Cardiac muscle cell (in vitro differentiated cells and primary cell): ENCODE results near the gene CHRNA3. TPM values are rescaled to one million over a fixed set of nuclear protein-coding genes. Genes with fewer than 3 reads are reported as not detected.

ENCODE experiments used
- DNase-seq, 2 donors: peaks; one replicate each; pipeline versions ENCODE4 v3.0.0 to v3.0.0-alpha.2; 2010 to 2017; ENCODE audit warnings: low read depth in 1 of 2, low spot score in 1 of 2
- H3K27ac ChIP-seq: fragments of 200-600 bp; sonication (generic); 2 replicates; pipeline ENCODE4 v1.5.1; 2016
- H3K27me3 ChIP-seq: fragments of 200-600 bp; sonication (generic); 2 replicates; pipeline ENCODE4 v1.6.0; 2016; ENCODE audit warnings: control low read depth
- H3K36me3 ChIP-seq: fragments of 200-600 bp; sonication (generic); 2 replicates; pipeline ENCODE4 v1.5.1; 2016; ENCODE audit warnings: control low read depth
- H3K4me1 ChIP-seq: fragments of 200-600 bp; sonication (generic); 2 replicates; pipeline ENCODE4 v1.8.1; 2017; ENCODE audit warnings: low read depth, mild to moderate bottlenecking, mixed run types
- H3K4me3 ChIP-seq: fragments of 200-600 bp; sonication (generic); 2 replicates; pipeline ENCODE4 v1.5.1; 2016; ENCODE audit warnings: mild to moderate bottlenecking
- H3K9me3 ChIP-seq: fragments of 200-600 bp; sonication (generic); 2 replicates; pipeline ENCODE4 v1.5.1; 2017; ENCODE audit warnings: low read depth, mild to moderate bottlenecking, control low read depth
- polyA plus RNA-seq: library from polyadenylated mRNA; unstranded; fragments of >200 nt; fragmentation: Nextera tagmentation; extraction: Ambion mirVana; gene quantifications from 2 replicates; pipeline ENCODE4 v1.2.1, GENCODE V29; 2016
- total RNA-seq: library from RNA; depleted of rRNA; stranded (reverse); fragments of >200 nt; gene quantifications from 2 replicates; pipeline ENCODE4 v1.2.3, GENCODE V29; 2016
- TF ChIP-seq, protein P1 (sequence below): IDR thresholded peaks from 2 replicates; pipeline ENCODE4 v1.5.1; 2012; ENCODE audit warnings: low read depth, mild to moderate bottlenecking, low read length

CHRNA3 gene
- total and polyA plus RNA-seq, 2 experiments from 2014 or later = 1.7 to 2.9 TPM

DNA sequence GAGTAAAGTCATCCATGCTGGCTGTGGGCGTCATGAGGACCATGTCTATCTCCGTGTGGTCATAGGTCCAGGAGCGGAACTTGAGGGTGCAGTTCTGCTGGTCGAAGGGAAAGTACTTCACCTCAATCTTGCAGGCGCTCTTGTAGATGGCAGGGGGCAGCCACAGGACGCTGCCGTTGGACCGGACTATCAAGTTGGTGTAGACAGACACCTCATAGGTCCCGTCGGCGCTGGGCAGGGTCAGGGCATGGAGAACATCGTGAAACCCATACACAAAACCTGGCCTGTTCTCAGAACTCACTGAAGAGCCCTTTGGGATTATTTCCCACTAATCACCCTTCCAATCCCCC, 8.9 kb upstream of the CHRNA3 start:
- Histone ChIP-seq H3K27ac (no peak overlapping the region), H3K9me3 (no peaks in the 10 kb centered on the region), H3K4me3 (no peak overlapping the region), H3K4me1 (no peaks in the 10 kb centered on the region), H3K27me3 (no peaks in the 10 kb centered on the region), H3K36me3 (no peaks in the 10 kb centered on the region)
- DNase-seq = no peak
- TF ChIP-seq, protein P1, sequence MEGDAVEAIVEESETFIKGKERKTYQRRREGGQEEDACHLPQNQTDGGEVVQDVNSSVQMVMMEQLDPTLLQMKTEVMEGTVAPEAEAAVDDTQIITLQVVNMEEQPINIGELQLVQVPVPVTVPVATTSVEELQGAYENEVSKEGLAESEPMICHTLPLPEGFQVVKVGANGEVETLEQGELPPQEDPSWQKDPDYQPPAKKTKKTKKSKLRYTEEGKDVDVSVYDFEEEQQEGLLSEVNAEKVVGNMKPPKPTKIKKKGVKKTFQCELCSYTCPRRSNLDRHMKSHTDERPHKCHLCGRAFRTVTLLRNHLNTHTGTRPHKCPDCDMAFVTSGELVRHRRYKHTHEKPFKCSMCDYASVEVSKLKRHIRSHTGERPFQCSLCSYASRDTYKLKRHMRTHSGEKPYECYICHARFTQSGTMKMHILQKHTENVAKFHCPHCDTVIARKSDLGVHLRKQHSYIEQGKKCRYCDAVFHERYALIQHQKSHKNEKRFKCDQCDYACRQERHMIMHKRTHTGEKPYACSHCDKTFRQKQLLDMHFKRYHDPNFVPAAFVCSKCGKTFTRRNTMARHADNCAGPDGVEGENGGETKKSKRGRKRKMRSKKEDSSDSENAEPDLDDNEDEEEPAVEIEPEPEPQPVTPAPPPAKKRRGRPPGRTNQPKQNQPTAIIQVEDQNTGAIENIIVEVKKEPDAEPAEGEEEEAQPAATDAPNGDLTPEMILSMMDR = no peak

GRCh38 chr15:78629031-78629715, 8.4 kb upstream of the CHRNA3 start:
- Histone ChIP-seq H3K27me3 (no peaks in the 10 kb centered on the region), H3K4me1 (no peaks in the 10 kb centered on the region), H3K9me3 (no peaks in the 10 kb centered on the region), H3K4me3 (no peak overlapping the region), H3K36me3 (no peaks in the 10 kb centered on the region), H3K27ac (no peak overlapping the region)
- TF ChIP-seq, protein P1 = no peak
- DNase-seq = no peak

- H3K4me3 ChIP-seq = no peak overlapping the region
- peaks cover 3% of the 10 kb centered on the region for H3K27me3 ChIP-seq
- H3K4me1 ChIP-seq = no peaks in the 10 kb centered on the region
- no peaks in the 10 kb centered on the region for H3K9me3 ChIP-seq
- no peak overlapping the region for H3K27ac ChIP-seq
- no peaks in the 10 kb centered on the region for H3K36me3 ChIP-seq
- TF ChIP-seq, protein P1 = no peak
- no peak for DNase-seq
Measured at GRCh38 chr15:78628227-78628626, 7.4 kb upstream of the CHRNA3 start.

- DNase-seq = no peak
- TF ChIP-seq, protein P1 = no peak
- Histone ChIP-seq H3K36me3 (no peaks in the 10 kb centered on the region), H3K4me1 (no peaks in the 10 kb centered on the region), H3K9me3 (no peaks in the 10 kb centered on the region), H3K27me3 (peaks cover 7% of the 10 kb centered on the region), H3K4me3 (no peak overlapping the region), H3K27ac (no peak overlapping the region)
Measured at GRCh38 chr15:78627348-78627747, 6.6 kb upstream of the CHRNA3 start.

DNA sequence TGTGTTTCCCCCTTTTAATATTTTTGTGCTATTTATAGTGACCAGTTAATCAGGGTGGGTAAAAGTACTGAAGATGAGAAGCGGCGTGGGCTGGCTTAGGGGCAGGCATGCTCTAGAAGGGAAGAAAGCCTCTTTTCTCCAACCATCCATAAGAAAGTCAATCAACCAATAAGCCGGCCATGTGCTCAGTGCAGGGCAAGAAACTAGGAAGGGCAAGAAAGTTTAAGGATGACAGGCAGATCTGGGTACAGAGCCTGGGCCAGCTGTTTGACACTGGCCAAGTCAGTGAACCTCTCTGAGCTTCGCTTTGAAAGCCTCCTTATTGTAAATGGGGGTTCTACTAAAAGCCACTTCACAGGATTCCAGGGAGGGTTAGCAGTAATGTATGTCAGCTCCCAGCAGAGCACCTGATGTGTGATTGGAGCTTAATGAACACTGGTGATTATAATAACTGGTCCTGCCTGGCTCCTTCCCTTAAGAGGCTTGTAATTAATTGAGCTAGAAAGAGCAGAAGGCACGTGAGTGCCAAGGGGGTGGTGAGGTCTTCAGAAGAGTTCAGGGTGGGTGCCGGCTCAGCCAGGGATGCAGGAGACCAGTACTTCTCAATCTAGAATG, 5.7 kb upstream of the CHRNA3 start:
- Histone ChIP-seq H3K4me3 (no peak overlapping the region), H3K27me3 (peaks cover 15% of the 10 kb centered on the region), H3K4me1 (no peaks in the 10 kb centered on the region), H3K36me3 (no peaks in the 10 kb centered on the region), H3K9me3 (no peaks in the 10 kb centered on the region), H3K27ac (no peak overlapping the region)
- TF ChIP-seq, protein P1 = no peak
- no peak for DNase-seq
